Activated CD8-positive, alpha-beta memory T cell treated with anti-CD3 and anti-CD28 coated beads for 36 hours (primary cell): ENCODE data around the gene KRTAP5-1. TPM values are rescaled to one million over a fixed set of nuclear protein-coding genes. Genes with fewer than 3 reads are reported as not detected.
"Not testable (repeated sequence)": the region's sequence is repeated elsewhere in the genome, so short reads cannot be mapped to it uniquely, and the experiment has no call there.

Experiments used
- CTCF ChIA-PET: fragments of 350-600 bp; sonication (Branson Sonifier 250); formaldehyde crosslinking; loops from one replicate; lab custom pipeline; 2021; ENCODE audit warnings: antibody characterized with exemption; lab: Charles Lee
- POLR2A ChIA-PET: fragments of 350-600 bp; sonication (Branson Sonifier 250); formaldehyde crosslinking; loops from one replicate; lab custom pipeline; 2021; ENCODE audit warnings: antibody characterized with exemption; lab: Charles Lee
- total RNA-seq, 2 experiments: library from RNA; stranded (reverse); gene quantifications; one replicate each; pipeline ENCODE4 v1.2.3, GENCODE V29; 2021

The KRTAP5-1 gene
- total RNA-seq, 2 experiments from 2014 or later: not detected

DNA sequence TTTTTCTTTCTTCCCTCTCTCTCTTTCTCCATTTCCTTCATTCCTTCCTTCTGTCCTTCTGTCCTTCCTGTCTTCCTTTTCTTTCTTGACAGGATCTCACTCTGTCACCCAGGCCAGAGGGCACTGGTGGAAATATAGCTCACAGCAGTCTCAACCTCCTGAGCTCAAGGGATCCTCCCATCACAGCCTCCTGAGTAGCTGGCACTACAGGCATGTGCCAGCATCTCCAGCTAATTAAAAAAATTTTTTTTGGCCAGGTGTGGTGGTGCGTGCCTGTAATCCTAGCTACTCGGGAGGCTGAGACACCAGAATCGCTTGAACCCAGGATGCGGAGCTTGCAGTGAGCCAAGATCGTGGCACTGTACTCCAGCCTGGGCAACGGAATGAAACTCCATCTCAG is 8.3 kb downstream of the KRTAP5-1 start:
- POLR2A ChIA-PET: no interaction called here
- CTCF ChIA-PET: interaction anchor here (8.3 kb wide), 1 partner anchor 29 kb away, joined by 79 read pairs; no protein-coding TSS in a partner anchor

- CTCF ChIA-PET: interaction anchor here (0.7 to 8.3 kb wide), 3 partner anchors 28 to 255 kb away, joined by 3 to 79 read pairs (median 12); no protein-coding TSS in a partner anchor
- POLR2A ChIA-PET: not testable (repeated sequence)
Measured at GRCh38 chr11:1575756-1576155, 9.3 kb downstream of the KRTAP5-1 start.

DNA sequence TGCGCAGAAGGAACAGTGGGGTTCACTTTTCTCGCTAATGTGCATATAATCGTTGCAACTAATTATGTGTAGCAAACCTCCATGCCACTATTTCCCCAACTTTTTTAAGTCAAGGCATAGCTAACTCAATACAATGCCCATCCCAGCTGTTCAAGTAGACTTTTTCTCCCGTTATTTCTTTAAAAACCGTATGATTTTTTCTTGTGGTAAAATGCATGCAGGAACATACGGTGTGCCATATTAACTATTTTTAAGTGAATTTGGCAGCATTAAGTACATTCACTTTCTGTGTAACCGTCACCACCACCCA is 10.2 kb downstream of the KRTAP5-1 start:
- POLR2A ChIA-PET: interaction anchor here (0.7 kb wide), 1 partner anchor 20 kb away, joined by 4 read pairs; no protein-coding TSS in a partner anchor
- CTCF ChIA-PET: interaction anchor here (0.6 to 8.3 kb wide), 20 partner anchors 10 to 374 kb away, joined by 3 to 79 read pairs (median 4); partner anchors contain the start of gene KRTAP5-4

DNA sequence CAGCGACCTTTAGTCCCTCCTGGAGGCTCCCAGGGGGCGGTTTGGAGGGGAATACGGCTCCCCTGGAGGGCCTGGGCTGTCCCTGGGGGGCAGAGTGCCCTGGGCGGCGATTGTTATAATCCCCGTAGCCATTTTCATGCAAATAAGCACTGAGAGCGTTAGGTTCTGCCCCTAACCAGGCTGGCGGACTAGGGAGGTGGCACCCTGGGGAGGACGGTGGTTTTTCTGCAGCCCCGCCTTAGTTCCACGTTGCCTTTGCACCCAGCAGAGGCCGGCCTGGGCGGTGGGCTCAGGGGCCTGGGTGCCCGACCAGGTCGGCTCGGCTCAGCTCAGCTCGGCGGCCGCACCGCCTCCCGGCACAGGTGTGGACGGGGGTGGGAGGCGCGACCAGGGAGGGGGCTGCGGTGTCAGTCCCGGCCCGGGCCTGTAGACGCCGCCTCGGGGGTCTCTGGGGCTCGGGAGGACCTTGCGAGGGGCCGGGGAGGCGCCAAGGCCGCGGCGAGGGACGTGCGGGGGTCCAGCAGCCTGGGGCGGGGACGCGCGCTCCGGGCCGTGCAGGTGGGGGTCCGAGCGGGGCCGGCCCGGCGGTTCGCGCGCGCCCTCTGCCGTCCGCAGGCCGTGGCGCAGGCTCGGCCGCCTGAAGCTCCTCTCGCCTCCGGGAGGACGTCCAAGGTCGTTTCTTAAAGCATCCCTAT is 10.7 kb downstream of the KRTAP5-1 start:
- CTCF ChIA-PET: interaction anchor here (0.6 to 8.3 kb wide), 23 partner anchors 9 to 374 kb away, joined by 3 to 79 read pairs (median 3); partner anchors contain the start of gene KRTAP5-4
- POLR2A ChIA-PET: interaction anchor here (0.7 to 1.6 kb wide), 2 partner anchors 20 to 28 kb away, joined by 4 to 5 read pairs; no protein-coding TSS in a partner anchor

- ChIA-PET CTCF (interaction anchor here (0.6 to 8.3 kb wide), 14 partner anchors 9 to 371 kb away, joined by 3 to 79 read pairs (median 4); no protein-coding TSS in a partner anchor), POLR2A (interaction anchor here (1.1 to 1.6 kb wide), 2 partner anchors 27 to 29 kb away, joined by 3 to 5 read pairs; no protein-coding TSS in a partner anchor)
Measured at GRCh38 chr11:1573903-1574237, 11.2 kb downstream of the KRTAP5-1 start.

DNA sequence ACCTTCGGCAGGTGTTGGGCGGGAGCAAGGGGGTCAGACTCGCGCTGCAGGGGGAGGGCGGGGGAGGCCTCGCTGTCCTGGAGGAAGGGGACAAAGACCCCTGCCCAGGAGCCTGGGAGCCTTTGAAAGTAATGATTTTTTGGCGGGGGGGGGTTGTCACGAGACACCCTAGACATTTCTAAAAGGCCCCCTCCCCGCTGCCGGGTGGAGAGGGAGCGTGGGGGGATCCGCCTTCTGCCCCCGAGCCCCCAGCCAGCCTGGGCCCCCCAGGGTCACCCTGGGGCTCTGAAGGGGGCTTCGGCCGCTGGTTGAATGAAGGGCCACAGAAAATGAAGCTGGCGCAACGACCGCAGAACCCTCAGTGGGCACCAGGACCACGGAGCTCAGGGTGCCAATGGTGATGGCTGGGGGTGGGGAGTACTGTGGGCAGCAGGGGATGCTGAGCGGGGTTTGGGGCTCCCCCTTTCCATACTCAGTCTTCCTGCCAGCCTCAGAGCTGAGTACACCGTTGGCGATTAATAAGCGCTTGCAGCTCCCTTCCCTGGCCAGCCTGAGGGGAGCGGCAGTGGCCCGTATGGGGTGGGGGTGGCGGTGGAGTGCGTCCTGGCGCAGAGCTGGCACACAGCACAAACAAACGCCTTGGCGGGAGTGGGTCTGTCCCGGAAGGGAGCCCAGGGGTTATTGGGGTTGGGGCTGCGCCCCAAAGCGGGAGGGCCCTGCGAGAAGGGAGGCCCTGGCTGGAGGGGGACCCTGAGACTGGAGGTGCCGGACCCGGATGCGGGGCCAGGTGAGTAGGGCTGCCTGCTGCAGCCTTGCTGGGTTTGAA is 11.8 kb downstream of the KRTAP5-1 start:
- POLR2A ChIA-PET: interaction anchor here (1.1 to 1.6 kb wide), 2 partner anchors 27 to 29 kb away, joined by 3 to 5 read pairs; no protein-coding TSS in a partner anchor
- CTCF ChIA-PET: interaction anchor here (0.6 to 8.3 kb wide), 11 partner anchors 8 to 371 kb away, joined by 3 to 79 read pairs (median 6); no protein-coding TSS in a partner anchor

- ChIA-PET POLR2A (interaction anchor here (1.0 to 1.6 kb wide), 2 partner anchors 25 to 26 kb away, joined by 3 to 5 read pairs; no protein-coding TSS in a partner anchor), CTCF (interaction anchor here (1.1 to 8.3 kb wide), 2 partner anchors 18 to 24 kb away, joined by 3 to 79 read pairs; no protein-coding TSS in a partner anchor)
Measured at GRCh38 chr11:1572197-1573076, 12.6 kb downstream of the KRTAP5-1 start, which contains the start of gene DUSP8. DUSP8 (minus strand) TSS chr11:1572271; CDS start chr11:1565826, 6,445 bp downstream.

- ChIA-PET CTCF (interaction anchor here (8.3 kb wide), 1 partner anchor 24 kb away, joined by 79 read pairs; no protein-coding TSS in a partner anchor), POLR2A (interaction anchor here (1.0 kb wide), 1 partner anchor 24 kb away, joined by 3 read pairs; no protein-coding TSS in a partner anchor)
Measured at GRCh38 chr11:1571760-1572196, 13.3 kb downstream of the KRTAP5-1 start.

DNA sequence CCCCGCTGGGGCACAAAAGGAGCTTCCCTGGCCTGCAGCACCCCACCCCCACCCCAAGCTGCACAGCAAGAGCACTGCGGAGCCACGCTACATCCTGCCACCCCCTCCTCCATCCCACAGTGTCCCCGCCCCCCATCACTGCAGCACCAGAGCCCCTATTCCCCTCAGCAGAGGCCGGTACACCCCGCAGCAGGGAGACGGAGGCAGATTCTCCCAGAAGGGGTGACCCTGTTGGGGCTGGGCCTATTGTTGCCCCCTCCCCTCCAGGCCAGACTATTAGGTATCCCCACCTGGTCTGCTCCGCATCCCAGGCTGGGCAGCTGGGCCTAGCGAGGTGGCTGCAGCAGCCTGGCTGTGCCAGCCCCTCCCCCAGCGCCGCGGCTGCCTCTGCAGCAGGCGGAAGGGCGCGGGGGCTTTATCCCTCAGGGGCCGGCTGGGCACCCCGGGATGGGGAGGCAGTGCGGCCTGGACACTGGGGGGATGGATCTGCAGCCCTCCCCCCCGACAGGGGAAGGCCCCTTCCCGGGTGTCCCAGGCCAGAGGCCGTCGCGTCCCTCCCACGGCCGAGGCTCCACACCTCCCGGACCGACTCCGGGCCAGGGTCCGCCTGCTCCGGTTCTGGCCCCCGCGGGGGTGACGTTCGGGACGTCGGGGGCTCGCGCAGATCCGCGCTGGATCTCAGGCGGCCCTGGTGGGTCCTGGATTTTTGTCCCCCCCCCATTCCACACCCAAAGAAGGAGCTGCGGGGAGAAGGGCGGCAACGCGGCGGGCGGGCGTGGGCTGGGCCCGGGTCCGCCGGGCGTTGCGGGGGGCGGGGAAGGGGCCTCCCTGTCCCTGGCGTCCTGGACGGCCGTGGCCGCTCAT is 14.0 kb downstream of the KRTAP5-1 start:
- ChIA-PET CTCF (interaction anchor here (5.4 kb wide), 1 partner anchor 25 kb away, joined by 22 read pairs; no protein-coding TSS in a partner anchor), POLR2A (no interaction called here)

- CTCF ChIA-PET: interaction anchor here (5.4 kb wide), 1 partner anchor 24 kb away, joined by 22 read pairs; no protein-coding TSS in a partner anchor
- POLR2A ChIA-PET: no interaction called here
Measured at GRCh38 chr11:1570531-1570895, 14.6 kb downstream of the KRTAP5-1 start.

DNA sequence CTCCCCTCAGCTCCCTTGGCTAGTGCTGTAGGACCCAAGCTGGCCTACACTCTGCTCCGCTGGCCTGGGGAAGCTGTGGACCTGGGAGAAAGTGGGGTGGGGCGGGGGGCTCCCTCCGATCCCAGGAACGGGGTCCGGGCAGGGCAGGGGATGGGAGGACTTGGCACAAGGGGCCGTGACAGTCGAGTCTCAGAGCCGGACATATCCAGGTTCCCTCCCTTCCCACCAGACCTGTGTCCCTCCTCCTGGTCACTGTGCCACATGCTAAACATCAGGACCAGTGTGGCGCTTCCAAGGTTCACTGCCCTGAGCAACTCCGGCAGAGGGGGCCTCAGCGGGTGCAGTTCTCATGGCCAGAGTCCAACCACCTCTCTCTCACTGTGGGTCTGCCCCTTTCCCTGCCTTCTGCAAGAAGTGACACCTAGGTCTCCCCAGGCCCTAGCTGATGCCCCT is 15.1 kb downstream of the KRTAP5-1 start:
- CTCF ChIA-PET: interaction anchor here (5.4 kb wide), 1 partner anchor 23 kb away, joined by 22 read pairs; no protein-coding TSS in a partner anchor
- POLR2A ChIA-PET: no interaction called here

GRCh38 chr11:1569251-1569780 is 15.8 kb downstream of the KRTAP5-1 start:
- CTCF ChIA-PET: interaction anchor here (5.4 kb wide), 1 partner anchor 23 kb away, joined by 22 read pairs; no protein-coding TSS in a partner anchor

DNA sequence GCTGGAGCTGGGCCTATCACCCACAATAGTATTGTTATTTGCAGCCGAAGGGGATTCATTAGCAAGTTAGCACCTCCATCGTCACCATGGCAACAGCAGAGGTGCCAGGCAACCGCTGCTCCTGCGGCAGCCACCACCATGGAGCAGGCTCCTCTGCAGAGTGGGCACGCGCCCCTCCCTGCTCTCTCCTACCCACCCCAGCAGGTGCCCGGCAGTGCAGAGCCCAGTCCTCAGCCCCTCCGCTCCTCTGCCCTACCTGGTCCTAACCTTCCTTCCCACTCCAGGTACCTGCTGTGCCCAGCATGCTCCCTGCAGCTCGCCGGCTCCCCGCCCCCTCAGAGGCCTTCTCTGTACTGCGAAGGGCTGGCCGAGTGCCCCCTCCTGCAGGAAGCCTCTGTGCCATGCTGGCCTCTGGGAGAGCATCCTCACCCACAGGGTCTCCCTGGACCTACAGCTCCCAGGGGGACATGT is 16.6 kb downstream of the KRTAP5-1 start:
- ChIA-PET POLR2A (interaction anchor here (0.6 kb wide), 1 partner anchor 873 kb away, joined by 3 read pairs; the partner anchor contains the start of gene TMEM80), CTCF (interaction anchor here (5.4 kb wide), 1 partner anchor 22 kb away, joined by 22 read pairs; no protein-coding TSS in a partner anchor)

More at GRCh38 chr11:1569251-1569780, 15.8 kb downstream of the KRTAP5-1 start:
- POLR2A ChIA-PET: interaction anchor here (0.6 kb wide), 1 partner anchor 874 kb away, joined by 3 read pairs; the partner anchor contains the start of gene TMEM80

- ChIA-PET POLR2A (no interaction called here), CTCF (interaction anchor here (5.4 kb wide), 1 partner anchor 21 kb away, joined by 22 read pairs; no protein-coding TSS in a partner anchor)
Measured at GRCh38 chr11:1567721-1568100, 17.4 kb downstream of the KRTAP5-1 start.

- ChIA-PET POLR2A (no interaction called here), CTCF (interaction anchor here (5.4 kb wide), 1 partner anchor 21 kb away, joined by 22 read pairs; no protein-coding TSS in a partner anchor)
Measured at GRCh38 chr11:1567052-1567720, 17.9 kb downstream of the KRTAP5-1 start.
